ENCODE results near the gene TTI1.

Gene TTI1

DNA sequence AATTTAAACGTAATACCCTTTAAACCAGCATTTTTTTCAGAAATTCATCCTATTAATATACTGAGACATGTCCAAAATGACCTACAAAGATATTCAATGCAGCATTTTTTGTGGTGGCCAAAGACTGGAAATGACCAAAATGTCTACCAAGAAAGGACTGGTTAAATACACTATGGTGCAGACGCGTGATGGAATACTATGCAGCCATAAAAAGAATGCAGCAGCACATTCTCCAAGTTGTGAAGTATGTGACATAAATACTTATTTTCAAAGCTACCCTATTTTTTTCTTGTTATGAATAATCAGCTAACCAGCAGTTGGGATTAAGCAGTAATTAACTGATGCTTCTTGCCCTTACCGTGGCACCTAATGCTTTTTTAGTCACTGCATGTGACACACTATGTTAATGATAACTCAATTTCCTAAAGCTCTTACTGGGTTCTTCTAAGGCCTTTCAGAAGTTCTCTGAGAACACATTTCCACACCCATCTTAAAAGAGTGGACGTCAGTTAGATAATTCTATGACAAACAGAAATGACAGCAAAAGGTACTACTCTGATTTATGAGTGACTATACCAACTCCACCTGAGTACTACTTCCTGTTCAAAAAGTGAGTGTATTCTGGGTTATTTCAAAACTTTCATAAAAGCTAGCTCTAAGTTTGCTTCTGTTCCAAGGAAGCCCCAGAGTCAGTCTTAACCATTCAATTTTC is 24.9 kb downstream of the TTI1 start:
- DNase-seq = no peak

DNA sequence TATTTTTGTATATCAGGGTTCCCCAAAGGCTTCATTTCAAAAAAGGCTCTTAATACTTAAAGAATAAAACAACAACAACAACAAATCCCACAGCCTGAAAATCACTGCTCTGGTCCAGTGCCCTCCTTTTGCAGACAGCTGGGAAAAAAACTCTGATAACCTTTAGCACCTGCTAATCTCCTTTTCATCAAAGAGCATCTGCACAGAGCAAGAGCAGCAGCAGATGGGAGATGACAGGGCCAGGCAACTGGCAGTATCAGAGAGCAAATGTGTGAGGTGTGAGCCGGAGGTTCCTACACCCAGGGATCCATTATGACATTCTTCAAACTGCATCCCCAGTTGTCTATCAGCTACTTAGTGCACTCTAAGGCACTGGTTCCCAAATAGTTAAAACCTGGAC is 25.7 kb downstream of the TTI1 start:
- DNase-seq = no peak

DNA sequence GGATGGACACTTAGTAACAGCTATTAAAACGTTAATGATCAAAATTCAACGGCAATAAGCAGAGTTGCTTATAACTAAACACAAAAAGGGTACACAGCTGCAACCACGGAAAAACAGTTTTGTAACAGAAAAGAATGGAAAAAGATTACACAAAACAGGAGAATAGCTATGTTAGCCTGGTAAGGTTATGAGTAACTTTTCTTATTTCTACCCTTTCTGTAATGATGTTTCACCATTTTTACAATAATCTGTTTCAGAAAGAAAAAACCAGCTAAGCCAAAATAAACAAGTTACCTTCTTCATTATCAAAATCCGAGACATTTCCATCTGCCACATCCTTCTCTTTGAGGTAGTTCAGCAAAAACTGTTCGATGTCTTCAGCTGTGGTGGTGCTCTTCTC is 27.4 kb downstream of the TTI1 start:
- no peak for DNase-seq

GRCh38 chr20:38004416-38004815 is 28.8 kb downstream of the TTI1 start:
- DNase-seq = no peak

GRCh38 chr20:38002422-38002821 is 30.8 kb downstream of the TTI1 start:
- DNase-seq = no peak

DNA sequence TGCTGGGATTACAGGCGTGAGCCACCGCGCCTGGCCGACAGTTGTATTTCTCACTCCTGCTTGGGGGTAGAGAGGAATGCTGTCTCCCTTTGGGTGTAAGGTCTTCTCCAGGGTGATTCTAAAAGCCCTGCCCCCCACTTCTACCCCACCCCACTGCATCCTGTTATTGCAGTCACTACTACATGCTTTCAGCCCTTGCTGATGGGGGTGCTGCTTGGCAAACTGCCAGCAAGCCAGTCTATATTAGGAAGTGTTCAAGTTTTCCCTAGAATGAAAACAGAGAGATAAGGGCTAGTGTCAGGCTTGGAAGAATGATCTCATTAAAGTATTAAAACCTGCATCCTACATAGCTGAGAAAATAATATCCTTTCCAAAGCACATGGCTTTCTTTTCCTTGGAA is 31.3 kb downstream of the TTI1 start:
- DNase-seq = peak; percentile 59

DNA sequence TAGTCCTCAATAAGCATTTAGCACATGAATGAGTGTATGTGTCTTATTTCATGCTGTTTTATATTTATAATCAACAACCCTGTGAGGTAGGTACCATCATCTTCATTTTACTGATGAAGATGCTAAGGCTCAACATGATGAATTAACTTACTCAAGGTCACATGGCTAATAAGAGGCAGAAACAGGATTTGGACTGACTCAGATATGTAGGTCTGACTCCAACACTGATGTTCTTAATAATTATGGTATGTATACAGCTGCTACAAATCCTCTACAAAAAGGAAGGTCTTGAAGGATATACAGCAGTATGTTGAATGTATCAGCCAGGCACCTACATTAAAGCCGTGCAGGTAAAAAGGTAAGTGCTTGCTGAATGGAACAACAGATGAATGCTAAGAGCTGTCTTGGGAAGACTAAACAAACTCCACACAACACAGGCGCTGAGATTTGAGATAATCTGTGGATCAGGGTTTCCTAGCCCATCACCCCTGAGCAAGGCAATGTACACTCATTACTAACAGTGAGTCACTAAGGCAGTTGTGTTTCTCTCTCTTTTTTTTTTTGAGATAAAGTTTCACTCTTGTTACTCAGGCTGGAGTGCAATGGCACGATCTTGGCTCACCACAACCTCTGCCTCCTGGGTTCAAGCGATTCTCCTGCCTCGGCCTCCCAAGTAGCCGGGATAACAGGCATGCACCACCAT is 31.9 kb downstream of the TTI1 start:
- DNase-seq = peak; percentile 79

GRCh38 chr20:38000293-38000692 is 33.0 kb downstream of the TTI1 start:
- no peak for DNase-seq

DNA sequence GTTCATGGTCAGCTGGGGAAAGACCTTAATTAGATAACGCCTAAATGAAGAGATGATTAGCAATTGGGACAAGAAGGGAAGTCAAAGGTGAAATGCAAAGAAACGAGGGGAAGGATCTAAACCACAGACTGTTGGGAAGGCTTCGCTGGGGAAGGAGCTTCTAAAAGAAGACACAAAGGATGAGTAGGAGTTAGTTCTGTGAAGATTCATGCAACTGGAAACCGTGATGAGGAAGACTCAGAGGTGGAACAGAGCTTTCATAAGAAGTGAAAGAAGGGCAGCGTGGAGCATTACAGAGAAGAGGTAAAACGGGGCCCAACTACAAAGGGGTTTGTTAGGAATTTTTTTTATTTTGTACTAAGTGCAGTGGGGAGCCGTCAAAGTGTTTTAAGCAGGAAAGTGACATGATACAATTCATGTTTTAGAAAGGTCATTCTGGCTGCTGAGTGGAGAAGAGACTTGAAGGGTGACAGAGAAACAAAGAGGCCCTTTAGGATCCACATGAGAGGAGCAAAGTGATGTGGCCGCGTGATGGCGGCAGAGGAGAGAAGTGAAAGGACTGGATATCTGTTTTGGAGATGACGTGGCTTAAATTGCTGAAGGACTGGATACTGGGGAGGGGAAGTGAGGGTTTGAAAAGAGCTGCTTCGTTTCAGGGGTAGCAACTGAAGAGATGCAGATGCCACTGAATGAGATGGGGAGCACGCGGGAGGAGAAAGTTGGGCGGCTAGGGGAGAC is 33.6 kb downstream of the TTI1 start:
- no peak for DNase-seq

- no peak for DNase-seq
Observed at GRCh38 chr20:37997516-37997915, 35.7 kb downstream of the TTI1 start.

- DNase-seq = no peak
Observed at GRCh38 chr20:37995856-37996605, 37.2 kb downstream of the TTI1 start.

GRCh38 chr20:37994512-37994911 is 38.7 kb downstream of the TTI1 start:
- DNase-seq = peak; percentile 34

DNA sequence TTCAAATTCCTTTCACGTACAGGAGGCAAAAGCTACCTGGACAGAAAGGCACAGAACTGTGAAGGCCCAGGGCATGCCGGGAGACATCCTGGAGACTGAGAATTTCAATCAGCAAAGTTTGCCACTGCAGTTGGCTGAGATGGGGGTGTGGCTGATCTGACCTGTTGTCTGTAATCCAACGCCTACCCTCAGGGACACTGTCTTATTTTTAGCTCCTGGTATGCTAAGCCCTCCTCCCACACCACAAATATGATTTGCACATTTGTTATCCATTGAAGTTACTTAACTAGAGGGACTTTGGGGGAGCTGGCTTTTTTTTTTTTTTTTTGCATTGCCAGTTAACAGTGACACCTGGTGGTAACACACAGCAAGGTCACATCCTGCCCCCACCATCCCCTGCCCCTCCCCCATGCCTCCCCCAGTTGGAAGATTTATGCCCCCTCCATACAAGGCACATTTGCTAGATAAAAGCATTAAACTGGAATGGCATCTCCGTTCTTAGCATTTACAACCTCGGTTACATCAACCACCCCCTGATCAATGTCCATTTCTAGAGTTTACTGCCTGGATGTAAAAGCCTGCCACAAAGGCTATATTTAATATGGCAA is 40.4 kb downstream of the TTI1 start:
- peak; percentile 91 for DNase-seq

GRCh38 chr20:37991908-37992307 is 41.3 kb downstream of the TTI1 start:
- no peak for DNase-seq

DNA sequence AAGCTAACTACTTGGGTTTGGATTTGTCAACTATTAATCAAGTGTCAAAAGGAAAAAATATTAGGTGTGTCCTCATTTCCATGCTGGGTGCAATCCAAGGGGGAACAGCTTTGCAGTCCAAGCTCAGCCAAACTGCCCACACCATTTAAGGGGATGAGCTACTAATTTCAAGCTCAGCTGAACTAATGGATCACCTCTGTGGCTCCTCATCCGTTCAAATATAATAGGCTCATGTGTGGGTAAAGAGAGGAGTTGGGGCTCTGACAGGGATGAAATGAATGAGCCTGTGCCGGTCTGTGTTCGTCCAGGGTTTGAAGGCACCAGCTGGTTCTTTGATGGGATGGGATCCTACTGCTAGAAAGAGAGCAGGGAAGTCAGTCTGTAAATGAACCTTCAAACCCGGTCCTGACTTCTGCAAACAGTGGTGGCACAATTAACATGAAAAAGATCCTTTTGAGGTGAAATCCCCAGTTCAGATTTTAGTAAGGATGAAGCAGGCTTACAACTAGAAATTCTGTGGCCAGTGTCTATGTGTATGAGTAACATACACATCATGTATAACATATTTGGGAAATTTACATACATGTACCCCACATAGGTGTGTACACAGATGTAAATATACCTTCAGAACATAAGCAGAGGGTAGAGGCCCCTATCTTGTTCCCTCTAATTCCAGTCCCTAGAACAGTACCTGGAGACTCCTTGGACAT is 41.9 kb downstream of the TTI1 start:
- DNase-seq = no peak

- DNase-seq = peak; percentile 78
Observed at GRCh38 chr20:37990571-37991151, 42.6 kb downstream of the TTI1 start.

DNA sequence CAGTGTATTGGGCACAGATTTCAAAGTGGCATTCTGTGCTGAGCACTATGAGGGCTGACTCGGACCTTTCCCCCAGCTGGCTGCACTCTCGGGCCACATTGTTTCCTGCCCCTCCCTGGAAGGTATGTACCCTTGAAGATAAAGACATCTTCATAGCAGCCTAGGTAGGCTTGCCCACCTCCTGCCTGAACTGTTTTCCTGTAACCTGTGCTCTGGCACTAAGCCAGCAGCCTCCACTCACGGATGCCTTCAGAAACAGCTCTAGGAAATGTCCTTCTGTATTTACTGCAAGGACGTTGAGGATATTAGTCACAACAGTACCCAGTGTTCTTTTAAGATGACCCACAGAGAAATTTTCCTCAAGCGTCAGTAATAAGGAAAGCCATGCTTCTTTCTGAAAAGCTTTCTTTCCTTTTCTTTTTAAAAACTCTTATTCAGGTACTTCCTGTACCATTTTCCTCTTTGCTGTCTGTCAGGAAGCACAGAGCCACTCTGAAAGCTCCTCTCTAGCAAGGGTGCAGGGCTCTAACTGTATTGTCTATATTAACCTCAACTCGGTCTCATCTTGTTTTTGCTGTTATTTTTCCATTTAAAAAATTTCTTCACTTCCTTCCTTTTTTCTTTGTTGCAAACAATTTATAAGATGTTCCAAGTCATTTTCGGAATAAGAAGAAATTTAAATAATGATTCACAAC is 43.5 kb downstream of the TTI1 start:
- DNase-seq = no peak

- no peak for DNase-seq
Observed at GRCh38 chr20:37988306-37988954, 44.8 kb downstream of the TTI1 start.

DNA sequence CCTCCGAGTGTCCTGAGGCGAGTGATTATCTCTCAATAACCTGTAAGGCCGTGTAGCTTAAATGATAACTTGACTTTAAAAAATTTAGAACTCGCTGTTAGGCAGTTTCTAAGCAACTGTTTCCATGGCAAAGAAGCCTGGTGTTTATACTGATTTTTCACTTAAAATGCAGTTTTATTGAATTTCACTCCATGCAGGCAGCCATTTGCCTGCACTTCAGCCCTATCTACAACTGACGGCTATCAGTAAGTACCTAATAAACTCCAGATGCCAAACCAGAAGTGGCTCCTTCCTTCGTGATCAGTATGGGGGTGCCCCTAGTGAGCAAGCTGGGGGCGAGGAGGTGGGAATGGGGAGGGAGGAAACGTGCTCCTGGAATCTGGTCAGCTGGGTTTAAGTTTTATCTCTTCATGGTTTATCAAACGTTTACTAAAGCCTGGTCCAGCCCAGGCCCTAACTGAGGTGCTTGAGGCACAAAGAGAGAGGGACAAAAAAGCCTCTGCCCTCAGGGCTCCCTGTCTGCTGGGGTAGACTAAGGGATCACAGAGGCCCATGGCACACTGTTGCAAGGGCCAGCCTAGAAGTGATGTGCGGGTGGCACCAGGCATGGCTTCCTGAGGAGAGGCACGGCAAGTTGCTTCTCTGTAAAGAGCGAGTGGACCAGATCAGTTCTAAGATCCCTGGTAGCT is 45.5 kb downstream of the TTI1 start:
- no peak for DNase-seq

Measured in fibroblast of skin of right biceps (primary cell).